ENCODE data around the gene TMEM250.

Gene TMEM250

GRCh38 chr9:136143215-136144001 is 24.7 kb upstream of the TMEM250 start:
- Histone ChIP-seq H3K4me2 (ENCODE audit: low read length, poor library complexity, severe bottlenecking) (no peak overlapping the region), H3K27me3 (ENCODE audit: control insufficient read depth in 1 of 2, insufficient read depth in 1 of 2, low read length in 2 of 2) (peaks cover 40 to 70% of the 10 kb centered on the region in 2 experiments), H3K23ac (ENCODE audit: low read length in 2 of 2) (no peak overlapping the region), H3K4me3 (ENCODE audit: insufficient read depth in 1 of 2, low read depth in 1 of 2, low read length in 2 of 2) (no peak overlapping the region), H3K27ac (ENCODE audit: low read length, poor library complexity, severe bottlenecking) (no peak overlapping the region), H3K79me1 (replicated peaks; ENCODE audit: low read length, poor library complexity, severe bottlenecking) (no peaks in the 10 kb centered on the region), H3K36me3 (ENCODE audit: control insufficient read depth in 1 of 2, insufficient read depth in 2 of 2, low read depth in 1 of 2, low read length in 2 of 2) (no peaks in the 10 kb centered on the region), H2AFZ (ENCODE audit: low read depth, low read length) (no peak overlapping the region), H2BK15ac (ENCODE audit: low read depth, poor library complexity, severe bottlenecking) (no peak overlapping the region), H3K4me1 (ENCODE audit: control insufficient read depth, insufficient read depth, low read depth, low read length) (peaks cover 20% of the 10 kb centered on the region), H2BK120ac (ENCODE audit: low read depth, low read length) (no peak overlapping the region), H2AK5ac (ENCODE audit: low read length, severe bottlenecking) (no peak overlapping the region), H3K14ac (ENCODE audit: low read length in 2 of 2) (no peak overlapping the region), H2BK5ac (ENCODE audit: low read depth, low read length, poor library complexity, severe bottlenecking) (no peak overlapping the region), H3K18ac (ENCODE audit: low read depth in 1 of 2, low read length in 2 of 2) (no peak overlapping the region), H3K9me3 (ENCODE audit: control insufficient read depth, low read length) (no peaks in the 10 kb centered on the region), H2BK12ac (ENCODE audit: low read length in 2 of 2) (no peak overlapping the region), H4K8ac (ENCODE audit: low read length) (no peak overlapping the region), H3K4ac (ENCODE audit: low read depth in 1 of 2, low read length in 2 of 2) (no peak overlapping the region), H3K9ac (ENCODE audit: low read length) (no peak overlapping the region), H4K91ac (ENCODE audit: low read length) (no peak overlapping the region)
- DNase-seq, result peak; percentile 12
- 50% methylated on average over 13 of the region's 16 CpGs for WGBS

- no peak for DNase-seq
- H3K18ac ChIP-seq (ENCODE audit: low read depth in 1 of 2, low read length in 2 of 2), result no peak overlapping the region
- no peaks in the 10 kb centered on the region for H3K79me1 ChIP-seq (replicated peaks; ENCODE audit: low read length, poor library complexity, severe bottlenecking)
- no peak overlapping the region for H2BK120ac ChIP-seq (ENCODE audit: low read depth, low read length)
- H3K9ac ChIP-seq (ENCODE audit: low read length), result no peak overlapping the region
- H3K23ac ChIP-seq (ENCODE audit: low read length in 2 of 2), result no peak overlapping the region
- H3K4ac ChIP-seq (ENCODE audit: low read depth in 1 of 2, low read length in 2 of 2), result no peak overlapping the region
- H3K4me3 ChIP-seq (ENCODE audit: insufficient read depth in 1 of 2, low read depth in 1 of 2, low read length in 2 of 2), result no peak overlapping the region
- H3K4me1 ChIP-seq (ENCODE audit: control insufficient read depth, insufficient read depth, low read depth, low read length), result peaks cover 20% of the 10 kb centered on the region
- H2BK5ac ChIP-seq (ENCODE audit: low read depth, low read length, poor library complexity, severe bottlenecking), result no peak overlapping the region
- H3K27me3 ChIP-seq (ENCODE audit: control insufficient read depth in 1 of 2, insufficient read depth in 1 of 2, low read length in 2 of 2), result peaks cover 39 to 68% of the 10 kb centered on the region in 2 experiments
- H3K36me3 ChIP-seq (ENCODE audit: control insufficient read depth in 1 of 2, insufficient read depth in 2 of 2, low read depth in 1 of 2, low read length in 2 of 2), result no peaks in the 10 kb centered on the region
- no peak overlapping the region for H2BK12ac ChIP-seq (ENCODE audit: low read length in 2 of 2)
- no peak overlapping the region for H3K27ac ChIP-seq (ENCODE audit: low read length, poor library complexity, severe bottlenecking)
- no peak overlapping the region for H2AK5ac ChIP-seq (ENCODE audit: low read length, severe bottlenecking)
- H4K8ac ChIP-seq (ENCODE audit: low read length), result no peak overlapping the region
- H3K4me2 ChIP-seq (ENCODE audit: low read length, poor library complexity, severe bottlenecking), result no peak overlapping the region
- 38% methylated on average over 13 of the region's 13 CpGs for WGBS
- no peak overlapping the region for H3K14ac ChIP-seq (ENCODE audit: low read length in 2 of 2)
- H4K91ac ChIP-seq (ENCODE audit: low read length), result no peak overlapping the region
- H2AFZ ChIP-seq (ENCODE audit: low read depth, low read length), result no peak overlapping the region
- H2BK15ac ChIP-seq (ENCODE audit: low read depth, poor library complexity, severe bottlenecking), result no peak overlapping the region
- no peaks in the 10 kb centered on the region for H3K9me3 ChIP-seq (ENCODE audit: control insufficient read depth, low read length)
Measured at GRCh38 chr9:136142859-136143214, 24.2 kb upstream of the TMEM250 start.

- no peaks in the 10 kb centered on the region for H3K79me1 ChIP-seq (replicated peaks; ENCODE audit: low read length, poor library complexity, severe bottlenecking)
- H2AFZ ChIP-seq (ENCODE audit: low read depth, low read length), result no peak overlapping the region
- H3K14ac ChIP-seq (ENCODE audit: low read length in 2 of 2), result no peak overlapping the region
- WGBS, result 89% methylated on average over 5 of the region's 6 CpGs
- H3K4me2 ChIP-seq (ENCODE audit: low read length, poor library complexity, severe bottlenecking), result no peak overlapping the region
- H3K18ac ChIP-seq (ENCODE audit: low read depth in 1 of 2, low read length in 2 of 2), result no peak overlapping the region
- H2BK15ac ChIP-seq (ENCODE audit: low read depth, poor library complexity, severe bottlenecking), result no peak overlapping the region
- H3K27ac ChIP-seq (ENCODE audit: low read length, poor library complexity, severe bottlenecking), result no peak overlapping the region
- H3K9ac ChIP-seq (ENCODE audit: low read length), result no peak overlapping the region
- no peak overlapping the region for H3K23ac ChIP-seq (ENCODE audit: low read length in 2 of 2)
- H4K91ac ChIP-seq (ENCODE audit: low read length), result no peak overlapping the region
- H3K4me3 ChIP-seq (ENCODE audit: insufficient read depth in 1 of 2, low read depth in 1 of 2, low read length in 2 of 2), result no peak overlapping the region
- no peak overlapping the region for H2BK12ac ChIP-seq (ENCODE audit: low read length in 2 of 2)
- no peak overlapping the region for H4K8ac ChIP-seq (ENCODE audit: low read length)
- H3K36me3 ChIP-seq (ENCODE audit: control insufficient read depth in 1 of 2, insufficient read depth in 2 of 2, low read depth in 1 of 2, low read length in 2 of 2), result no peaks in the 10 kb centered on the region
- peaks cover 35 to 68% of the 10 kb centered on the region in 2 experiments for H3K27me3 ChIP-seq (ENCODE audit: control insufficient read depth in 1 of 2, insufficient read depth in 1 of 2, low read length in 2 of 2)
- H2BK5ac ChIP-seq (ENCODE audit: low read depth, low read length, poor library complexity, severe bottlenecking), result no peak overlapping the region
- H2AK5ac ChIP-seq (ENCODE audit: low read length, severe bottlenecking), result no peak overlapping the region
- DNase-seq, result no peak
- peaks cover 20% of the 10 kb centered on the region for H3K4me1 ChIP-seq (ENCODE audit: control insufficient read depth, insufficient read depth, low read depth, low read length)
- H3K4ac ChIP-seq (ENCODE audit: low read depth in 1 of 2, low read length in 2 of 2), result no peak overlapping the region
- no peaks in the 10 kb centered on the region for H3K9me3 ChIP-seq (ENCODE audit: control insufficient read depth, low read length)
- no peak overlapping the region for H2BK120ac ChIP-seq (ENCODE audit: low read depth, low read length)
Measured at GRCh38 chr9:136142414-136142796, 23.7 kb upstream of the TMEM250 start.

- H2BK5ac ChIP-seq (ENCODE audit: low read depth, low read length, poor library complexity, severe bottlenecking), result no peak overlapping the region
- H3K4me2 ChIP-seq (ENCODE audit: low read length, poor library complexity, severe bottlenecking), result no peak overlapping the region
- H2AK5ac ChIP-seq (ENCODE audit: low read length, severe bottlenecking), result no peak overlapping the region
- no peak overlapping the region for H4K91ac ChIP-seq (ENCODE audit: low read length)
- no peak for DNase-seq
- no peak overlapping the region for H2BK15ac ChIP-seq (ENCODE audit: low read depth, poor library complexity, severe bottlenecking)
- H3K14ac ChIP-seq (ENCODE audit: low read length in 2 of 2), result no peak overlapping the region
- no peaks in the 10 kb centered on the region for H3K79me1 ChIP-seq (replicated peaks; ENCODE audit: low read length, poor library complexity, severe bottlenecking)
- H3K18ac ChIP-seq (ENCODE audit: low read depth in 1 of 2, low read length in 2 of 2), result no peak overlapping the region
- H3K4ac ChIP-seq (ENCODE audit: low read depth in 1 of 2, low read length in 2 of 2), result no peak overlapping the region
- no peak overlapping the region for H2BK12ac ChIP-seq (ENCODE audit: low read length in 2 of 2)
- peaks cover 35 to 68% of the 10 kb centered on the region in 2 experiments for H3K27me3 ChIP-seq (ENCODE audit: control insufficient read depth in 1 of 2, insufficient read depth in 1 of 2, low read length in 2 of 2)
- H3K4me3 ChIP-seq (ENCODE audit: insufficient read depth in 1 of 2, low read depth in 1 of 2, low read length in 2 of 2), result no peak overlapping the region
- H4K8ac ChIP-seq (ENCODE audit: low read length), result no peak overlapping the region
- no peak overlapping the region for H3K27ac ChIP-seq (ENCODE audit: low read length, poor library complexity, severe bottlenecking)
- H3K36me3 ChIP-seq (ENCODE audit: control insufficient read depth in 1 of 2, insufficient read depth in 2 of 2, low read depth in 1 of 2, low read length in 2 of 2), result no peaks in the 10 kb centered on the region
- no peak overlapping the region for H2BK120ac ChIP-seq (ENCODE audit: low read depth, low read length)
- no peak overlapping the region for H3K23ac ChIP-seq (ENCODE audit: low read length in 2 of 2)
- no peak overlapping the region for H3K9ac ChIP-seq (ENCODE audit: low read length)
- H2AFZ ChIP-seq (ENCODE audit: low read depth, low read length), result no peak overlapping the region
- H3K9me3 ChIP-seq (ENCODE audit: control insufficient read depth, low read length), result no peaks in the 10 kb centered on the region
- peaks cover 20% of the 10 kb centered on the region for H3K4me1 ChIP-seq (ENCODE audit: control insufficient read depth, insufficient read depth, low read depth, low read length)
- WGBS, result 89% methylated on average over 19 of the region's 19 CpGs
Measured at GRCh38 chr9:136141682-136142413, 23.2 kb upstream of the TMEM250 start.
